Measurements from ENCODE around the gene TMOD3.
"Not testable (repeated sequence)": the region's sequence is repeated elsewhere in the genome, so short reads cannot be mapped to it uniquely, and the experiment has no call there.

TMOD3 gene

DNA sequence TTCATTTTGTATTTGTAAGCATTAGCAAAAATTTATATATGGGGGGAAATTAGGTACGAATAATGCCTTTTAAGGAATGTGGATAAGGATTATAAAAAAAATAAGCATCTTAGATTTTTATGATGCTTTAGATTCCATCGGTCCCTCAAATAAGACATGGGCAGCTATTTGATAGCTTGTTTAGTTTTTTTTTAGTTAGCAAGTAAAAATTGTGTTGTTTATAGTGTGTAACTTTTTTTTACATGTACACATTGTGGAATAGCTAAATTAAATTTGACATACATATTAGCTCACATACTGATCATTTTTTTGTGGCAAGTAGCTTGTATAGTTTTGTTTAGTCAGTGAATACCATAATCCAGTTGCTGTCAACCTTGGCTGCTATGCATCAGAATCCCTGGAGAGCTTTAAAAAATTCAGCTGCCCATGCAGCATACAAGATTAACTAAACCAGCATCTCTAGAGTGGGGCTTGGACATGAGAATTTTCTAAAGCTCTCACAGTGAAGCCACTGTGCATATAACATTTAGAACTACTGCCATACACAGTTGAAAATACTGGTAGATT is 53.9 kb downstream of the TMOD3 start:
- H3K4me1 Mint-ChIP-seq: peaks cover 39% of the 10 kb centered on the region
- peak overlapping the region in 2 of 3 experiments; percentile 33 to 61 for H3K27ac Mint-ChIP-seq
- H3K4me3 Mint-ChIP-seq: no peak overlapping the region
- TF ChIP-seq, protein P1, sequence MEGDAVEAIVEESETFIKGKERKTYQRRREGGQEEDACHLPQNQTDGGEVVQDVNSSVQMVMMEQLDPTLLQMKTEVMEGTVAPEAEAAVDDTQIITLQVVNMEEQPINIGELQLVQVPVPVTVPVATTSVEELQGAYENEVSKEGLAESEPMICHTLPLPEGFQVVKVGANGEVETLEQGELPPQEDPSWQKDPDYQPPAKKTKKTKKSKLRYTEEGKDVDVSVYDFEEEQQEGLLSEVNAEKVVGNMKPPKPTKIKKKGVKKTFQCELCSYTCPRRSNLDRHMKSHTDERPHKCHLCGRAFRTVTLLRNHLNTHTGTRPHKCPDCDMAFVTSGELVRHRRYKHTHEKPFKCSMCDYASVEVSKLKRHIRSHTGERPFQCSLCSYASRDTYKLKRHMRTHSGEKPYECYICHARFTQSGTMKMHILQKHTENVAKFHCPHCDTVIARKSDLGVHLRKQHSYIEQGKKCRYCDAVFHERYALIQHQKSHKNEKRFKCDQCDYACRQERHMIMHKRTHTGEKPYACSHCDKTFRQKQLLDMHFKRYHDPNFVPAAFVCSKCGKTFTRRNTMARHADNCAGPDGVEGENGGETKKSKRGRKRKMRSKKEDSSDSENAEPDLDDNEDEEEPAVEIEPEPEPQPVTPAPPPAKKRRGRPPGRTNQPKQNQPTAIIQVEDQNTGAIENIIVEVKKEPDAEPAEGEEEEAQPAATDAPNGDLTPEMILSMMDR (IDR thresholded peaks at IDR 0.05; ENCODE audit: unreplicated experiment in 3 of 3): no peak
- no peaks in the 10 kb centered on the region for H3K27me3 Mint-ChIP-seq (ENCODE audit: low read depth)
- peaks cover 25% of the 10 kb centered on the region for H3K36me3 Mint-ChIP-seq (ENCODE audit: low read depth)
- H3K9me3 Mint-ChIP-seq: no peaks in the 10 kb centered on the region

- Mint-ChIP-seq H3K4me1 (peaks cover 33% of the 10 kb centered on the region), H3K27ac (peak overlapping the region in 1 of 3 experiments; percentile 61), H3K27me3 (ENCODE audit: low read depth) (no peaks in the 10 kb centered on the region), H3K36me3 (ENCODE audit: low read depth) (peaks cover 30% of the 10 kb centered on the region), H3K9me3 (no peaks in the 10 kb centered on the region), H3K4me3 (no peak overlapping the region)
- TF ChIP-seq, protein P1 (IDR thresholded peaks at IDR 0.05; ENCODE audit: unreplicated experiment in 3 of 3): no peak
Measured at GRCh38 chr15:51884041-51884440, 54.6 kb downstream of the TMOD3 start.

GRCh38 chr15:51884517-51885236 is 55.2 kb downstream of the TMOD3 start:
- H3K27me3 Mint-ChIP-seq (ENCODE audit: low read depth): no peaks in the 10 kb centered on the region
- H3K36me3 Mint-ChIP-seq (ENCODE audit: low read depth): peaks cover 30% of the 10 kb centered on the region
- H3K4me3 Mint-ChIP-seq: no peak overlapping the region
- H3K4me1 Mint-ChIP-seq: peaks cover 27% of the 10 kb centered on the region
- peak overlapping the region in 1 of 3 experiments; percentile 61 for H3K27ac Mint-ChIP-seq
- no peaks in the 10 kb centered on the region for H3K9me3 Mint-ChIP-seq
- TF ChIP-seq, protein P1 (IDR thresholded peaks at IDR 0.05; ENCODE audit: unreplicated experiment in 3 of 3): no peak

DNA sequence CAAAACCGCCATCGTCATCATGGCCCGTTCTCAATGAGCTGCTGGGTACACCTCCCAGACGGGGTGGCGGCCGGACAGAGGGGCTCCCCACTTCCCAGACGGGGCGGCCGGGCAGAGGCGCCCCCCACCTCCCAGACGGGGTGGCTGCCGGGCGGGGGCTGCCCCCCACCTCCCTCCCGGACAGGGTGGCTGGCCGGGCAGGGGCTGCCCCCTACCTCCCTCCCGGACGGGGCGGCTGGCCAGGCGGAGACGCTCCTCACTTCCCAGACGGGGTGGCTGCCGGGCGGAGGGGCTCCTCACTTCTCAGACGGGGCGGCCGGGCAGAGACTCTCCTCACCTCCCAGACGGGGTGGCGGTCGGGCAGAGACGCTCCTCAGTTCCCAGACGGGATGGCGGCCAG is 56.3 kb downstream of the TMOD3 start:
- not testable (repeated sequence) for H3K9me3 Mint-ChIP-seq; H3K27ac Mint-ChIP-seq; H3K27me3 Mint-ChIP-seq (ENCODE audit: low read depth); H3K4me3 Mint-ChIP-seq
- Mint-ChIP-seq H3K36me3 (ENCODE audit: low read depth) (peaks cover 33% of the 10 kb centered on the region), H3K4me1 (peaks cover 18% of the 10 kb centered on the region)

- H3K4me3 Mint-ChIP-seq: no peak overlapping the region
- H3K4me1 Mint-ChIP-seq: peaks cover 18% of the 10 kb centered on the region
- H3K27ac Mint-ChIP-seq: no peak overlapping the region
- TF ChIP-seq, protein P1 (IDR thresholded peaks at IDR 0.05; ENCODE audit: unreplicated experiment in 3 of 3): no peak
- H3K9me3 Mint-ChIP-seq: no peaks in the 10 kb centered on the region
- H3K27me3 Mint-ChIP-seq (ENCODE audit: low read depth): no peaks in the 10 kb centered on the region
- peaks cover 50% of the 10 kb centered on the region for H3K36me3 Mint-ChIP-seq (ENCODE audit: low read depth)
Measured at GRCh38 chr15:51887887-51888592, 58.6 kb downstream of the TMOD3 start.

GRCh38 chr15:51888593-51889195 is 59.2 kb downstream of the TMOD3 start:
- TF ChIP-seq, protein P1 (IDR thresholded peaks at IDR 0.05; ENCODE audit: unreplicated experiment in 3 of 3): peak; percentile 65 to 74 (median 68)
- no peaks in the 10 kb centered on the region for H3K27me3 Mint-ChIP-seq (ENCODE audit: low read depth)
- H3K4me3 Mint-ChIP-seq: no peak overlapping the region
- peaks cover 11% of the 10 kb centered on the region for H3K4me1 Mint-ChIP-seq
- no peak overlapping the region for H3K27ac Mint-ChIP-seq
- H3K36me3 Mint-ChIP-seq (ENCODE audit: low read depth): peaks cover 55% of the 10 kb centered on the region
- no peaks in the 10 kb centered on the region for H3K9me3 Mint-ChIP-seq

Measured in nephron (organoid).